B cell (primary cell): Measurements from ENCODE around the gene RGS3. TPM values are rescaled to one million over a fixed set of nuclear protein-coding genes. Genes with fewer than 3 reads are reported as not detected.

ENCODE experiments used
- ATAC-seq: fragments of 200-7000 bp; cut with Tn5 transposase; one replicate; pipeline ENCODE4 v1.10.0; 2021; ENCODE audit warnings: low read depth, mild to moderate bottlenecking, moderate number of reproducible peaks, moderate library complexity
- CTCF ChIA-PET: fragments of 350-600 bp; sonication (Branson Sonifier 250); formaldehyde crosslinking; loops from one replicate; lab custom pipeline; 2021; ENCODE audit warnings: antibody characterized with exemption, inconsistent platforms; lab: Charles Lee
- POLR2A ChIA-PET: fragments of 350-600 bp; sonication (Branson Sonifier 250); formaldehyde crosslinking; loops from one replicate; lab custom pipeline; 2021; ENCODE audit warnings: antibody characterized with exemption; lab: Charles Lee
- DNase-seq: peaks from one replicate; pipeline ENCODE4 v3.0.0; 2013
- H2AFZ ChIP-seq: 2 replicates; pipeline ENCODE4 v1.6.1; 2012; ENCODE audit warnings: mild to moderate bottlenecking, low read depth, low read length; ENCODE audit not compliant: insufficient read depth, poor library complexity, severe bottlenecking
- H3K27ac ChIP-seq, 2 donors: 1 replicate in 1 of 2; 2 replicates in 1 of 2; pipeline ENCODE4 v1.5.1; 2012 to 2013; ENCODE audit warnings: low read length in 2 of 2, mild to moderate bottlenecking in 2 of 2, moderate library complexity in 1 of 2
- H3K27me3 ChIP-seq, 4 experiments: fragments of 200-600 bp in 1 of 4; sonication (generic) in 1 of 4; replicated peaks in 1 of 4; 1 replicate in 2 of 4; 2 replicates in 2 of 4; pipeline versions ENCODE4 v1.6.1 to v1.7.0; 2013 to 2016; ENCODE audit warnings: low read length in 3 of 4, mild to moderate bottlenecking in 2 of 4, mixed read lengths in 1 of 4, moderate library complexity in 1 of 4; ENCODE audit not compliant: insufficient read depth in 4 of 4, control insufficient read depth in 3 of 4; ENCODE audit errors: control extremely low read depth in 1 of 4
- H3K36me3 ChIP-seq, 2 experiments: replicated peaks in 1 of 2; 1 replicate in 1 of 2; 2 replicates in 1 of 2; pipeline versions ENCODE4 v1.6.1 to v1.7.1; 2013; ENCODE audit warnings: low read length in 1 of 2; ENCODE audit not compliant: insufficient read depth in 2 of 2, control insufficient read depth in 1 of 2; ENCODE audit errors: control extremely low read depth in 1 of 2, extremely low read depth in 1 of 2
- H3K4me1 ChIP-seq, 2 donors: fragments of 200-600 bp in 1 of 2; sonication (generic) in 1 of 2; 1 replicate in 1 of 2; 2 replicates in 1 of 2; pipeline versions ENCODE4 v1.5.1 to v1.6.1; 2013 to 2017; ENCODE audit warnings: low read length in 2 of 2; ENCODE audit not compliant: control insufficient read depth in 2 of 2, insufficient read depth in 2 of 2
- H3K4me2 ChIP-seq: replicated peaks from 2 replicates; pipeline ENCODE3; 2012; ENCODE audit warnings: mild to moderate bottlenecking, low read depth, low read length; ENCODE audit not compliant: poor library complexity, severe bottlenecking
- H3K4me3 ChIP-seq, 5 experiments: fragments of 200-600 bp in 1 of 5; sonication (generic) in 1 of 5; 1 replicate in 3 of 5; 2 replicates in 2 of 5; pipeline versions ENCODE4 v1.5.1 to v1.7.0; 2011 to 2016; ENCODE audit warnings: low read length in 4 of 5, mild to moderate bottlenecking in 4 of 5, low read depth in 2 of 5, control low read depth in 1 of 5, moderate library complexity in 1 of 5; ENCODE audit not compliant: insufficient read depth in 1 of 5; ENCODE audit errors: control extremely low read depth in 1 of 5, extremely low read depth in 1 of 5
- H3K79me2 ChIP-seq: fragments of 200-600 bp; sonication (generic); one replicate; pipeline ENCODE4 v1.6.0; 2016; ENCODE audit warnings: low read length; ENCODE audit not compliant: control insufficient read depth, insufficient read depth
- H3K9ac ChIP-seq: fragments of 200-600 bp; sonication (generic); 2 replicates; pipeline ENCODE4 v1.6.1; 2017; ENCODE audit warnings: mild to moderate bottlenecking, low read length, moderate library complexity
- H3K9me3 ChIP-seq, 3 donors: one replicate each; pipeline versions ENCODE4 v1.6.1 to v1.7.1; 2013; ENCODE audit warnings: low read length in 2 of 3; ENCODE audit not compliant: control insufficient read depth in 2 of 3, insufficient read depth in 1 of 3; ENCODE audit errors: control extremely low read depth in 1 of 3
- H4K20me1 ChIP-seq: 2 replicates; pipeline ENCODE4 v1.6.0; 2012; ENCODE audit warnings: mild to moderate bottlenecking, low read length; ENCODE audit not compliant: insufficient read depth, control insufficient read depth, poor library complexity, severe bottlenecking
- H3K27ac Mint-ChIP-seq: one replicate; pipeline ENCODE4 v1.8.0; 2021; ENCODE audit warnings: mixed read lengths
- H3K27me3 Mint-ChIP-seq: one replicate; pipeline ENCODE4 v1.8.0; 2021; ENCODE audit warnings: mixed read lengths
- H3K4me1 Mint-ChIP-seq: one replicate; pipeline ENCODE4 v1.8.0; 2021; ENCODE audit warnings: mixed read lengths
- H3K4me3 Mint-ChIP-seq: one replicate; pipeline ENCODE4 v1.8.0; 2021; ENCODE audit warnings: mixed read lengths
- H3K9me3 Mint-ChIP-seq: one replicate; pipeline ENCODE4 v1.8.0; 2022; ENCODE audit warnings: mixed read lengths; ENCODE audit not compliant: insufficient read depth
- EZH2 ChIP-seq: IDR thresholded peaks from 2 replicates; pipeline ENCODE4 v1.6.1; 2012; ENCODE audit warnings: borderline replicate concordance, low read depth, mild to moderate bottlenecking, moderate library complexity, low read length; ENCODE audit not compliant: insufficient read depth, poor library complexity, severe bottlenecking
- WGBS: methylation state at CpG from one replicate; pipeline ENCODE4 v1.1.5; 2013; ENCODE audit warnings: missing lambda C conversion rate; ENCODE audit not compliant: insufficient coverage; 5-methylcytosine and 5-hydroxymethylcytosine counted together
- intact Hi-C: fragments of 100-400 bp; cut with micrococcal nuclease; formaldehyde crosslinking; loops from one replicate; pipeline ENCODE4 v1.10.0; 2022
- polyA plus RNA-seq: library from polyadenylated mRNA; depleted of rRNA; stranded (reverse); fragments of >200 nt; gene quantifications from 2 replicates; pipeline ENCODE4 v1.2.3, GENCODE V29; 2012
- total RNA-seq, 2 donors: library from RNA; stranded (reverse); fragments of 120-200 nt in 1 of 2; gene quantifications; 1 replicate in 1 of 2; 2 replicates in 1 of 2; pipeline versions ENCODE4 v1.2.3 to v1.2.4, GENCODE V29; 2013 to 2022
- TF ChIP-seq, protein P1 (sequence below): fragments of 200-600 bp; IDR thresholded peaks from one replicate; pipeline ENCODE4 v1.8.0; 2022; ENCODE audit warnings: antibody characterized with exemption, mild to moderate bottlenecking

The RGS3 gene
- total and polyA plus RNA-seq, 2 donors (not counting 1 experiment from before 2014, with no cell fraction given): 12.0 to 15.6 TPM

DNA sequence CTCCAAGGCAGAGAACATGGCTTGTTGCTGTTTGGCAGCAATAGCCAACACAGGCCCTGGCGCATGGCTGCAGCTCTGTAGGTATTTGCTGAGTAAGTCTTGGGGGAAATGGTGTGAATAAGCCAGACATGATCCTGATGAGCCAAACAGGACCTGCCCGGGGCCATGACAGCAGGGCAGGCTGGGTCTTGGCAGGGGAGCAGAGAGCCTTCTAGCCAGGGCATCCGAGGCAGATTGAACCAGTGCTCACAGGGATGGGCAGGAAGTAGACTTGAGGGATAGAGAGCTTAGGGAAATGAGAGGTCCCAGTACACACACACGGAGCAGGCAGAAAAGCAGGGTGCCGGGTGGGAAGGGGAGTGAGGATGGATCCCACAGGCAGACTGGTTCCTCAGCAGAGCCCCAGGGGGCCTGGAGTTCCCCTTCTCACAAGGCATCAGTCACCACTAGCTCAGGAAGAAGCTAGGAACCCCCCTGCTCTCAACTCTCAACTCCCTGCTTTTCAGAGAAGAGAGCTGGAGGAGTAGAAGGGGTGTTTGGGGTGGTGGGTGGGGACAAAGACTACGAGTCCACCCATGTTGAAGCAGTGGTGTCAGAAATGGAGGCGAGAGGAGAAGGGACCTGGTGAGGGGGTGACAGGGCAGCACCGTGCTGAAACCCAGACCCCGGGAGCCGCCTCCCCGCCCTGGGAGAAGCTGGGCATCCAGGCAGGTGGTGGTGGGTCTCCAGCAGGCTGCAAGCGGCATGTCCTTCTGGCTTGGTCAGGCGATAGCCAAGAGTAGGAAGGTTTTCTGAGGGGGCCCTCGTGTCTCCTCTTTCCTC is 111.1 kb downstream of the RGS3 start:
- intact Hi-C loops: no loop called here
- POLR2A ChIA-PET: no interaction called here

More for the DNA sequence above, 111.1 kb downstream of the RGS3 start:
- CTCF ChIA-PET: interaction anchor here (1.7 to 1.9 kb wide), 2 partner anchors 16 to 129 kb away, joined by 5 to 6 read pairs; no protein-coding TSS in a partner anchor
- no peak overlapping the region for H3K9ac ChIP-seq
- Mint-ChIP-seq H3K4me3 (no peak overlapping the region), H3K4me1 (peaks cover 42% of the 10 kb centered on the region), H3K27ac (no peak overlapping the region), H3K9me3 (no peaks in the 10 kb centered on the region), H3K27me3 (no peaks in the 10 kb centered on the region)
- no peaks in the 10 kb centered on the region for H4K20me1 ChIP-seq
- no peaks in the 10 kb centered on the region for H3K36me3 ChIP-seq
- no peak for DNase-seq
- peaks cover 24 to 34% of the 10 kb centered on the region in 2 donors for H3K4me1 ChIP-seq
- H3K9me3 ChIP-seq: no peaks in the 10 kb centered on the region
- no peak overlapping the region for H3K27ac ChIP-seq
- H3K27me3 ChIP-seq: peaks cover 0 to 2% (median 0%) of the 10 kb centered on the region in 4 experiments
- 95% methylated on average over 13 of the region's 14 CpGs for WGBS
- no peak overlapping the region for H3K4me2 ChIP-seq
- ATAC-seq: no peak
- no peak overlapping the region for H3K4me3 ChIP-seq
- TF ChIP-seq EZH2: no peak
- TF ChIP-seq, protein P1, sequence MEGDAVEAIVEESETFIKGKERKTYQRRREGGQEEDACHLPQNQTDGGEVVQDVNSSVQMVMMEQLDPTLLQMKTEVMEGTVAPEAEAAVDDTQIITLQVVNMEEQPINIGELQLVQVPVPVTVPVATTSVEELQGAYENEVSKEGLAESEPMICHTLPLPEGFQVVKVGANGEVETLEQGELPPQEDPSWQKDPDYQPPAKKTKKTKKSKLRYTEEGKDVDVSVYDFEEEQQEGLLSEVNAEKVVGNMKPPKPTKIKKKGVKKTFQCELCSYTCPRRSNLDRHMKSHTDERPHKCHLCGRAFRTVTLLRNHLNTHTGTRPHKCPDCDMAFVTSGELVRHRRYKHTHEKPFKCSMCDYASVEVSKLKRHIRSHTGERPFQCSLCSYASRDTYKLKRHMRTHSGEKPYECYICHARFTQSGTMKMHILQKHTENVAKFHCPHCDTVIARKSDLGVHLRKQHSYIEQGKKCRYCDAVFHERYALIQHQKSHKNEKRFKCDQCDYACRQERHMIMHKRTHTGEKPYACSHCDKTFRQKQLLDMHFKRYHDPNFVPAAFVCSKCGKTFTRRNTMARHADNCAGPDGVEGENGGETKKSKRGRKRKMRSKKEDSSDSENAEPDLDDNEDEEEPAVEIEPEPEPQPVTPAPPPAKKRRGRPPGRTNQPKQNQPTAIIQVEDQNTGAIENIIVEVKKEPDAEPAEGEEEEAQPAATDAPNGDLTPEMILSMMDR: no peak
- H3K79me2 ChIP-seq: no peaks in the 10 kb centered on the region
- H2AFZ ChIP-seq: no peak overlapping the region
